Esophagus (tissue), 2 donors: Measurements from ENCODE around the gene EGFR. TPM values are rescaled to one million over a fixed set of nuclear protein-coding genes. Genes with fewer than 3 reads are reported as not detected.

Experiments used
- H3K27ac ChIP-seq, 2 donors: one replicate each; pipeline ENCODE4 v1.5.1; 2013; ENCODE audit warnings: low read depth in 2 of 2, mild to moderate bottlenecking in 2 of 2, inconsistent platforms in 1 of 2, low read length in 1 of 2, moderate library complexity in 1 of 2
- H3K27me3 ChIP-seq, 2 donors: one replicate each; pipeline ENCODE4 v1.6.1; 2013; ENCODE audit warnings: low read length in 2 of 2, control low read depth in 1 of 2, mild to moderate bottlenecking in 1 of 2; ENCODE audit not compliant: insufficient read depth in 2 of 2, control insufficient read depth in 1 of 2
- H3K36me3 ChIP-seq, 2 donors: one replicate each; pipeline ENCODE4 v1.6.1; 2013; ENCODE audit warnings: low read length in 1 of 2; ENCODE audit not compliant: control insufficient read depth in 2 of 2, insufficient read depth in 2 of 2
- H3K4me1 ChIP-seq, 2 donors: one replicate each; pipeline ENCODE4 v1.6.1; 2013; ENCODE audit warnings: low read length in 1 of 2; ENCODE audit not compliant: control insufficient read depth in 2 of 2, insufficient read depth in 2 of 2
- H3K4me3 ChIP-seq, 2 donors: one replicate each; pipeline ENCODE4 v1.5.1; 2013; ENCODE audit warnings: low read length in 2 of 2, mild to moderate bottlenecking in 2 of 2, low read depth in 1 of 2, moderate library complexity in 1 of 2
- H3K9me3 ChIP-seq, 2 donors: one replicate each; pipeline ENCODE4 v1.6.1; 2013; ENCODE audit warnings: mild to moderate bottlenecking in 2 of 2, low read depth in 1 of 2, low read length in 1 of 2, moderate library complexity in 1 of 2; ENCODE audit not compliant: control insufficient read depth in 2 of 2, insufficient read depth in 1 of 2
- WGBS, 2 donors: extraction: QIAGEN DNeasy Blood & Tissue Kit; methylation state at CpG; one replicate each; pipeline ENCODE4 v1.1.7; 2013; 5-methylcytosine and 5-hydroxymethylcytosine counted together
- polyA plus RNA-seq, 2 donors: library from polyadenylated mRNA; stranded (reverse); fragments of 200-250 nt; gene quantifications; one replicate each; pipeline ENCODE4 v1.2.3, GENCODE V29; 2013
- donor health status: healthy with polysubstance abuse.
- donor health status: Bipolar disorder and iron deficiency.

Gene EGFR
- polyA plus RNA-seq, 2 donors: 12.8 to 16.1 TPM

DNA sequence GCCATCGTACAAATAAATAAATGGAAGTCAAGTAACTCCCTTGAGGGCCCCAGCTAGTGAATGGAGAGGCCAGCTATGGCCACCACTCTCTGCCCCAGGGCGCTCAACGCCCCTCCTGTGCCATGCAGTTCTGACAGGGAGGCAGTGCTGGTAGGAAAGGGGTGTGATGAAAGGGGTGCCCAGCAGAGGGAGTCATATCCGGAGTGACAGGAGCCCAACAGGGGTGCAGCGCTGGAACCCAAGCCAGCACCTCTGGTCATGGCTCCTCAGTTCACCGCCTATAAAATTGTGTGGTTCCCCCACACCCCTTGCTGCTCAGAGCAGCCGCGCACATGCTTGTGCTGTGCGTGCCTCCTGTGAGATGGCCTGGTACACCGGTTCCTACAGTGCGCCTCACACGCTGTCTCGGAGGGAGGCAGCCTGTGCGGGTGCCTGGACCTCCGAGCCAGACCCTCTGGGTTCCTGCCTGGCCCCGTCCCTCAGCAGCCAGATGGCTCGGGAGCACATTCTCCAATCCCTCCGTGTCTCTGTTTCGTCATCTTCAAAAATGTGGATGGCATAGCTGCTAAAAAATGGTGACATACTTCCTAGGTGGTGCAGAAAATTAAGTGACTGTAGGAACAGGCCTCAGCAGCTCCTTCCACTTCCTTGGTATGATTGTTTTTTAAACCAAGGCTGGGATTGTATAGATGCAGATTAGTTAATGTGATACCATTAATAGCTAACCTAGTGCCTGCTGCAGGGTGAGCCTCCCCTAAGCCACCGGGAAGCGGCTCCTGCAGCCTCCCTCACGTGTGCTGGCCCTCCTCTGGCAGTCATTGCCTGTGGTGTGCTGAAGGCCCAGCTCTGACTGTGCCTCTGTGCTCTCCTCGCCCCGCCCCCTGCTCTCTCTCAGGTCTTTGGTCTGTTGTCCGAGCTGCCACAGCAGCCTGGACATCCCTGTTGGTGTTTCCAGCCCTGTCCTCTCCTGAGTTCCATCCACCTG lies 125.8 kb downstream of the EGFR start:
- Histone ChIP-seq H3K36me3 (peaks cover 0 to 28% of the 10 kb centered on the region in 2 donors), H3K4me3 (no peak overlapping the region), H3K27ac (no peak overlapping the region), H3K9me3 (no peaks in the 10 kb centered on the region), H3K4me1 (peaks cover 0 to 5% of the 10 kb centered on the region in 2 donors), H3K27me3 (no peaks in the 10 kb centered on the region)
- WGBS, 2 donors: 84 to 85% methylated on average over 25 of the region's 25 CpGs

DNA sequence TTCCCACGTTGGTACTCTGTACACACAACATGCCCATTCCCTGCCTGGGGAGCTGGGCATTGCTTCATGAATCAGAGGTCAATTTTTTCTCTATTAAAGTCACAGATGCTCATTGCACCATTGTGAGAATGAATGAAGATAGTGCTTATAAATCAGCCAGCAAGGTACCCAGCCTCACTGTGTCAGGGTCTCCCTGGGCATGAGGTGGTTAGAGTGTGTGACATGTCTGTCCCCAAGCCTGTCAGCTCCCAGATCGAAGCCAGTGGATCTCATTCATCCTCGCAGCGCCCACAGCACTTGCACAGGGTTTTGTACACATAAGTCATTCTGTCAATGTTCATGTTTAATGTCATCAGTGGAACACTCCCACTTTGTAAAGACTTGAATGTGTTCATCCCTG lies 126.8 kb downstream of the EGFR start:
- WGBS, 2 donors: 77 to 79% methylated on average over 4 of the region's 4 CpGs
- Histone ChIP-seq H3K27ac (no peak overlapping the region), H3K9me3 (no peaks in the 10 kb centered on the region), H3K36me3 (peaks cover under 1 to 31% of the 10 kb centered on the region in 2 donors), H3K4me3 (no peak overlapping the region), H3K4me1 (peaks cover 0 to 2% of the 10 kb centered on the region in 2 donors), H3K27me3 (no peaks in the 10 kb centered on the region)

DNA sequence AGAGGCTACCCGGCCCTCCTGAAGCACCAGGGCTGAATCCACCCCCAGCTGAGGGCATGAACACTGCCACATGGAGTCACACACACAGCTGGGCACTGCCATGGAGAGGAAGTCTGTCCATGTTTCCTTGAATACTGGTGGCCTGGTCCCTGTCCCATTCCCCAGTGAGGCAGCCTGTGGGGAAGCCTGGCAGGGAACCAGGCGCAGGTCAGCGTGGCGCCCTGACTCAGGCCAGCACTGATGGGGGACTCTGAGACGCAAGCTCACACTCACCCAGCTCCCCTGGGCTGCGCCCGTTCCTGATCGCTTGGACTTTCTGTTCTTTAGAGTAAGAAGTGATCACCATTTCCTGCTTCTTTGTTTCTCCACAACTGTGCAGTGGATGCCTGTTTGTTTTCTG lies 128.3 kb downstream of the EGFR start:
- WGBS, 2 donors: 84 to 89% methylated on average over 8 of the region's 8 CpGs
- peaks cover 7 to 37% of the 10 kb centered on the region in 2 donors for H3K36me3 ChIP-seq

DNA sequence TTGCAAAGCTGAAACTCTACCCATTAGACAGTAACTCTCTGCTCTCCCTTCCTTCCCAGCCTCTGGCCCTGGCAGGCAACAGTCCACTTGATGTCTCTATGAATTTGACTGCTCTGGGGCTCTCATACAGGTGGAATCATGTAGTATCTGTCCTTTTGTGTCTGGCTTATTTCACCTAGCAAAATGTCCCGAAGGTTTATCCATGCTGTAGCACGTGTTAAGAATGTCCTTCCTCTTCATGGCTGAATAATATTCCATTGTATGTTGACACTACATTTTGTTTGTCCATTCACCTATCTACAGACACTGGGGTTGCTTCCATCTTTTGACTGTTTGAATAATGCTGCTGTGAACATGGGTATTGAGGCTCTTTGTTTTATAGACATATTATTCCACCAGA lies 128.9 kb downstream of the EGFR start:
- H3K36me3 ChIP-seq: peaks cover 7 to 42% of the 10 kb centered on the region in 2 donors
- H3K4me1 ChIP-seq: no peaks in the 10 kb centered on the region
- WGBS, 2 donors: 87 to 94% methylated on average over 2 of the region's 2 CpGs
- no peaks in the 10 kb centered on the region for H3K9me3 ChIP-seq
- H3K4me3 ChIP-seq: no peak overlapping the region
- H3K27me3 ChIP-seq: no peaks in the 10 kb centered on the region
- H3K27ac ChIP-seq: no peak overlapping the region

More for the DNA sequence above, 128.3 kb downstream of the EGFR start:
- H3K4me1 ChIP-seq: no peaks in the 10 kb centered on the region
- no peak overlapping the region for H3K4me3 ChIP-seq
- no peak overlapping the region for H3K27ac ChIP-seq
- no peaks in the 10 kb centered on the region for H3K9me3 ChIP-seq
- no peaks in the 10 kb centered on the region for H3K27me3 ChIP-seq

DNA sequence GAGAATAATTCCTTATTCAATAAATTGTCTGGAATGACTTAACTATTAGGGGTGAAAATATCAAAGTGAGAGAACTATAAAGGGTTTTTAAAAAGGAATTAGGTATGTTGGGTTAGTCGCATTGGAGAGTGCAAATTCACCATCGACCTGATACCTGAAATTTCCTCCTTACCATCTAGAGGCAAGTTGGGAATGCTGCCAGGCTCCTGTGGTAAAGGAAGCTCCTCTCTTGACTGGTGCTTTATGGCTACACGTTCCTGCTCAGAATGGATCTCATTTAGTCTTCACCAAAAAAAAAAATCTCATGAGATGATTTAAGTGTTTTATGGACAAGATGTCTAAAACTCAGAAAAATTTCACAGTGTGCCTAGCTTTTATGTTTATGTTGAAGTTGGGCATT lies 129.8 kb downstream of the EGFR start:
- Histone ChIP-seq H3K27me3 (no peaks in the 10 kb centered on the region), H3K4me3 (no peak overlapping the region), H3K36me3 (peaks cover 7 to 41% of the 10 kb centered on the region in 2 donors), H3K27ac (no peak overlapping the region), H3K4me1 (no peaks in the 10 kb centered on the region), H3K9me3 (no peaks in the 10 kb centered on the region)
- WGBS, 2 donors: 51 to 64% methylated on average over 3 of the region's 3 CpGs

DNA sequence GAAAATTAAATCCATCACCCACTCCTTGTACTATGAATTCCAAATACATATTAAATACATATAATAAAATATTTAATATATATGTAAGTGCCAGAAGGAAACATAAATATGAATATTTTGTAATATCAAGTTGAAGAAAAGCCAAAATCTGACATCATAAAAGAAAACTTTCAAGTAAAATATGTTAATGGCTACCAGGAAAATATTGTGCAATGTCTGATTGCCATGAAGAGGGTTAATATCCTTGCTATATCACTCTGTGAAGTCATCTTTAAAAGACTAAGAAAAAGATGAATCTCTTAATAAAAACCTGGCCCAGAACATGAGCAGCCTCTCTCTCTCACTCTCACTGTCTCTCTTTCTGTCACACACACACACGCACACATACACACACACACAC lies 130.2 kb downstream of the EGFR start:
- no peaks in the 10 kb centered on the region for H3K4me1 ChIP-seq
- no peak overlapping the region for H3K27ac ChIP-seq
- peaks cover 7 to 45% of the 10 kb centered on the region in 2 donors for H3K36me3 ChIP-seq
- no peak overlapping the region for H3K4me3 ChIP-seq
- H3K9me3 ChIP-seq: no peaks in the 10 kb centered on the region
- H3K27me3 ChIP-seq: no peaks in the 10 kb centered on the region
- WGBS, 2 donors: 92 to 95% methylated on average over 1 of the region's 1 CpG

DNA sequence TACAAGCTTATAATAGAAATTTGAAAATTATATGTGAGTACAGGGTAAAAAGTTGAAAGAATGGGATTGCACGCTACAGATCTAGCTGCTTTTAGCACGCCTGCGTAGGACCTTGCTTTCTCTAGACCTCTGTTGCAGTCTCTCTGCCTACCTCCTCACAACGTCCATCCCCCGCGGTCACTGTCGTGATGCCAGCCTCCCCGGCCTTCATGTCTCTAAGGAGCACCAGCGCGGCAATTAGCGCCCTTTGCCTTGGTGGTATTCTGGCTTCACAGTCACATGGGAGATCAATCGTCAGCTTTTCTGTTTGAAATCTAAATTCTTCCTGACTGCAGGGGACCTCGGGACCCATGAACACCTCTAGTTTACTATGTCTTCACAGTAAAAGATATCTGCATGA lies 131.3 kb downstream of the EGFR start:
- 87 to 94% methylated on average over 13 of the region's 13 CpGs for WGBS, 2 donors
- no peaks in the 10 kb centered on the region for H3K27me3 ChIP-seq
- no peaks in the 10 kb centered on the region for H3K9me3 ChIP-seq
- peaks cover 7 to 42% of the 10 kb centered on the region in 2 donors for H3K36me3 ChIP-seq
- no peak overlapping the region for H3K4me3 ChIP-seq
- no peaks in the 10 kb centered on the region for H3K4me1 ChIP-seq
- no peak overlapping the region for H3K27ac ChIP-seq

DNA sequence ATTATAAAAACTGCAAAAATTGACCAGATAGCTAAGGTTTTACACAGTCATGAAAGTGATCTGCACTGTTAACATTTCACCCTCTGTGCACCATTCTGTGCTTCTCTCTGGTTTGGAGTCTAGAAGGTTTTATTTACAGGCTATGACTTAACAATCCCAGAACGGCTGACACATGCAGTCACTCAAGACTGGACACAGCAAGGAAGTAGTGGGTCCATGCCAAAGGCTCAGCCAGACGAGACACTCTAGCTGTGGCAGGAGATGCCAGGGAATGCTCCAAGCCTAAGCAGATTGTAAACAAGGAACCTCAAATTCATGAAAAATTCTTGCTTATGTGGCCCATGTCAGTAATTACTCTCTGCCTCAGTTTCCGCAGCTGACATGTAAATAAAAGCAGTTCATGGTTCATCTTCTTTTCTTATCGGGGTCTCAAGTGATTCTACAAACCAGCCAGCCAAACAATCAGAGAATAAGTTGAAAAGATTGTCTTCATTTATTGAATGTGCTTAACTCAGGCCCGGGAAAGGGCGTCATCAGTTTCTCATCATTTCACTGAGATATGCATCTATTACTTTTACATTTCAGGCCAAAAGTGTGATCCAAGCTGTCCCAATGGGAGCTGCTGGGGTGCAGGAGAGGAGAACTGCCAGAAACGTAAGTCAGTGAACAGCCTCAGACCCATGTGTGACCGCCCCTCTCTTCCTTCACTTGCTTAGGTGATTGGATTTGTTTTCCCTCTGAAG lies 132.1 kb downstream of the EGFR start:
- H3K36me3 ChIP-seq: peaks cover 7 to 45% of the 10 kb centered on the region in 2 donors
- 81 to 83% methylated on average over 8 of the region's 8 CpGs for WGBS, 2 donors

DNA sequence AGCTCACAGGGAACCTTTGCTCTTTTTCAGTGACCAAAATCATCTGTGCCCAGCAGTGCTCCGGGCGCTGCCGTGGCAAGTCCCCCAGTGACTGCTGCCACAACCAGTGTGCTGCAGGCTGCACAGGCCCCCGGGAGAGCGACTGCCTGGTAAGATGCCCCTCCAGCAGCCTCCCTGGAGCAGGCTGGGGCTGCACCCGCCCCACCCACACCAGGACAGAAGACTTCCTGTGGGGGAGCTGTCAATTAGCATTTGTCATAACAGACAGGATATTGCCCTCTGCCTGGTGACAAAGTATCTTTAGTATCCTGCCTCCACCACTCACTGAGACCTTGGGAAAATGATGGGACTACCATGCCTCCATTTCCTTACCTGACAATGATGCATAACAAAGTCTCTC lies 133.7 kb downstream of the EGFR start:
- H3K36me3 ChIP-seq: peaks cover 7 to 40% of the 10 kb centered on the region in 2 donors
- H3K27me3 ChIP-seq: no peaks in the 10 kb centered on the region
- no peaks in the 10 kb centered on the region for H3K4me1 ChIP-seq
- no peak overlapping the region for H3K4me3 ChIP-seq
- 85 to 89% methylated on average over 6 of the region's 6 CpGs for WGBS, 2 donors
- no peaks in the 10 kb centered on the region for H3K9me3 ChIP-seq
- H3K27ac ChIP-seq: no peak overlapping the region

More for the DNA sequence above, 132.1 kb downstream of the EGFR start:
- no peaks in the 10 kb centered on the region for H3K9me3 ChIP-seq
- no peak overlapping the region for H3K27ac ChIP-seq
- H3K27me3 ChIP-seq: no peaks in the 10 kb centered on the region
- no peaks in the 10 kb centered on the region for H3K4me1 ChIP-seq
- H3K4me3 ChIP-seq: no peak overlapping the region
